HL-60/S4 (cell line): ENCODE measurements around the gene KMO.

ENCODE experiments used
- in situ Hi-C: fragments of 300-500 bp; cut with MboI; formaldehyde crosslinking; loops from 2 replicates; pipeline ENCODE4 v1.14.3; 2022; ENCODE audit warnings: low sequenced_read_pairs

KMO gene

DNA sequence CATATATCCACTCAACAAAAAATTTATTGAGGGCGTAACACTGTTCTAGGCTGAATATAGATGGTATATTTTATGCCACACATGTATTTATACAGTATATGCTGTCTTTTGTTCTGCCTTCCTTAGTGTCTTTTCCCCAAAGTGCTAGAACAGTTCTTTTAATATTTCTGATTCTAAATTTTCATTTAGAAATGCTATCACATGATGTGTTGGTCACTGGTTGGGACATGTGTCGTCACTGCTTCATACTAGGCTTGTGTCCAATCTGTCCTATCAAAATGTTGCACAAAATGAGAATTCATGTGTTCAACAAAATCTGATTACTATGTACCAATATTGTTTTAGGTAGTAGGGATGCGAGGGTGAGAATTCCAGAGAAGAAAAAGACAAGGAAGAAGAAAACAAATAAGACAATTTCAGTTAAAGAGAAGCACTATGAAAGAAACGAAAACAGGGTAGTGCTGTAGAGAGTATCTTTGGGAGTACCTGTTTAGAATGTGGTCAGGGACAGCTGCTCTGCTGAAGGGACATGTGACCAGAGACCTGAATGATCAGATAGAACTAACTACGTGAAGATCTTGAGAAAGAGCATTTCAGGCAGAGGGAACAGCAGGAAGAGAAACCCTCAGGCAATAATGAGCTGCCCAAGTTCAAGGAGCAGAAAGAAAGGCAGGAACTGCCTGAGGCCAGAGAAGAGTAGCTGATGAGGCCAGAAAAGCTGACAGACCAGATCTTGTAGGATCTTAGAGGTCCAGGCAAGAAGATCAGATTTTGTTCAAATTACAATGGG, 1.3 kb downstream of the KMO start:
- in situ Hi-C loops: loop anchor here (25.0 kb wide), 1 partner anchor 329 kb away; no protein-coding TSS in a partner anchor

DNA sequence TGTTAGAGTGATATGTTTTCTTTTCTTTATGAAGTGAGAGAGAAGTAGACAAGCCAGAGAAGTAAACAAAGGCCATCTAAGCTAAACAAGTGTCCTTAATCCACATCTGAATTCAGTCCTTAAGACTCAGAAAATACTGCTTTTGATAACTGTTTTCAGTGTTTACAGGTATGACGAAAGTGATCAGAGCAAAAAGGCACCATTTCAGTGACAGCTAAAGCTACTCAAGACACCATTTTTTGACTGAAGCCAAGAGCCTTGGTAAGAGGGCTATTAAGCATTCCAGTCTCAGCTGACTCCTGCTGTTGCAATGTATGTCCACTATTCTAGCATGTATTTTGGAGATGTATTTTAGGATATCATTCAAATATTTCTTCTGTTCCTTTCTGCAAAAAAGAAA, 4.1 kb downstream of the KMO start:
- in situ Hi-C loops: loop anchor here (25.0 kb wide), 1 partner anchor 326 kb away; no protein-coding TSS in a partner anchor

DNA sequence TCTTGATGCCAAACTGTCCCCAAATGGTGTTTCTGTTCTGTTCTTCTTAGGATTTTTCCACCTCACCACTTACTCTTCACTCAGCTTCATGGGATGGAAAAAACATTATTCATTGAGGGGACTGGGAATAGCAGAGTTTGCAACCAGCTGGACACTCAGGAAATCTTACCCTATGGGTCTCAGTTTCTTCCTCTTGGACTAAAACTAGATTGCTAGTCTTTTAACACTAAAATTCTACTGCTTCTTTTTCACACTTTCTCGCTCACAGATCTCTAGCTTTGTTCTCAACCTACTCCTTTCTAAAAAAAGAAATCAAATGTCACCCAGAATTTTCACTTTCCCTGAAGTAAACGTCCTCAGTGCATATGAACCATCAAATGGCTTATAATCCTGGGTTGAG, 4.8 kb downstream of the KMO start:
- in situ Hi-C loops: loop anchor here (25.0 kb wide), 1 partner anchor 325 kb away; no protein-coding TSS in a partner anchor

DNA sequence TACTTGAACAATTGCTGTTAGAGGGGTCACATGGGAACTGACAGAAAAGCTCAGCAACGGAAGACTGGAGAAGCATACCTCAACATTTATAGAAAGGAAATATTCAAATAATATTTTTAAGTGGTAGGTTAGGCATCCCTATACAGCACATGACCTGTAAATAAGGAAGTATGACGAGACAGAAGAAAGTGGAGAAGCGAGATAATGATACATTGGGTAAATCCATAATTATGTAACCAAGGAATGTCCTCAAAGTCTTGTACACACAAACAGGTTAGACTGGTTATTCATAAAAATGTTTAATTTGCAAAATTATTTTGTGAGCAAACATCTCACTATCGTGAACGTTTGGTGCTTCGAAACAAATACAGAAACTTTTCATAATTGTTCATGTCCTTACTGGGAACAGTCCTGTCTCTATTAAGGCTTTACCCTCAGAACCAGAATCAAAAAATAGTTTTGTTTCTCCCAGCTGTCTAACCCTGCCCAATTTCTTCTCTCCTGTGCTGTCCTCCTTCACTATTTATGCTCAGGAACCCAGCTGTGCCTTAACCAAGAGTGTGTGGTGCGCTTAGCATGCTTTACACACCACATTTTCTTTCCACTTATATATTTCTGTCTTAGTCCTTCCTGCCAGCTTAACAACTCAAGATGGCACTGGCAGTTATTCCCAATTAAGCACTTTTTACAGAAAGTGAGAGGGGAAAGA, 10.2 kb downstream of the KMO start:
- in situ Hi-C loops: loop anchor here (25.0 kb wide), 1 partner anchor 320 kb away; no protein-coding TSS in a partner anchor

DNA sequence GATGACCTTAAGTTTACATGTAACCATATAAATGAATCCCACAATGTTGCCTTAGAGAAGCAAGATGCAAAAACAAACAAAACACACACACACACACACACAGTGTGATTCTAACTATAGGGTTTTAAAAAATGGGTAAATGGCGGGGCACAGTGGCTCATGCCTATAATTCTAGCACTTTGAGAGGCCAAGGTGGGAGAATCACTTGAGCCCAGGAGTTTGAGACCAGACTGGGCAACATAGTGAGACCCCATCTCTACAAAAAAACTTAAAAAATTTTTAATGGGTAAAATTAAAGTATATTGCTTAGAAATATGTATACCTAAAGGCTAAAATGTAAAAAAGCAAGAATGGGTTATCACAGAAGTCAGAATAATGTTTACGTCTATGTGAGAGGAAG, 15.8 kb downstream of the KMO start:
- in situ Hi-C loops: loop anchor here (25.0 kb wide), 1 partner anchor 314 kb away; no protein-coding TSS in a partner anchor

DNA sequence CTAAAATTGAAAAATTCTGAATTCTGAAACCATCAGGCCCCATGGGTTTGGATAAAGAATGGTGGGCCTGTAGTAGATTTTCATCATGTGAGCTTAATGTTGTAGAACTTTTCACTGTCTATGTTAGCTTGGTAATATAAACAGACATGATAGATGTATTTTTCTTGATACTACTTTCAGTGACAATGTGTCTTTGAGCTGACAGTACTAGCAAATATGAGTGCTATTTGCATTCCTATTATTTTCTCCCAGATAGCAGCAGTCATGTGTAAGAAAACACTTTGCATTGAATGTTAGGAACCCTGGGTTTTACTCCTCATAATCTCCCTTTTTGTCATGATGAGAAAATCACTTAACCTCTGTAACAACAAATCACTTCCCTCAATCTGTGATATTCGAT, 18.1 kb downstream of the KMO start:
- in situ Hi-C loops: no loop called here

DNA sequence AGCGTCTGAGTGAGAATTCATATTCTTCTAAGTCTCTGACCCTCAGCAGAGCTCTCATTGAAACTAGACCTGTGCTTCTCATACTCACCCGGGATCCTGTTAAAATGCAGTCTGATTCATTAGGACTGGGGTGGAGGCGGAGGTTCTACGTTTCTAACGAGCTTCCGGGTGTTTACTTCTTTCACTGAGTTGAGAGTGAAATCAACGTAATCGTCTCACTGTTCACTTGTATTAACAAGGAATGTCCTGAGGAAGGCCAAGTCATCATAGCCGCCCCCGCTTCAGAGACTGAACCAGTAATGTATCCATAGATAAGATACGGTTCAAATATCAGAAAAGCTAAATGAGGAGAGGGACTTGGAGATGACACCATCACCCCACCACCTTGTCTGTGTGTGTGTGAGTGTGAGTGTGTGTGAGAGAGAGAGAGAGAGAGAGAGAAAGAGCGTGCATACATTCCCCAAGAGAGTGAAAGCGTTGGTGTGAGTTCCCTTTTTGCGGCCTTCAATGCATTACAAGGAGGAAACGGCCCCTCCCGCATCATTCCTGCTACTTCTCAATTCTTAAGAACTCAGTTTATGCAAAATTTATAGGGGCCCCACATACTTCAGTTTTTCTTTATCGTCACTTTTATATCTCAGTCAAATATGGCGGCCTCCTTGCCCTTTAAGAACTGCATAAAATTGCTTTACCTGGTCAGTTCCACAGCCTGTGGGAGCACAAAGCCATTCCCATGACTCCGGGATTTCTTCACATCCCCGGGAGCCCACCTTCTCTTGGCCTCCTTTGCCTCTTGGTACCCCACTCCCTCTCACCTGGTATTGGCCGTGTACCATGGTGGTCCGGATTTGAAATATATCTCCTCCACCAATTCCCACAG, 19.8 kb downstream of the KMO start:
- in situ Hi-C loops: no loop called here

DNA sequence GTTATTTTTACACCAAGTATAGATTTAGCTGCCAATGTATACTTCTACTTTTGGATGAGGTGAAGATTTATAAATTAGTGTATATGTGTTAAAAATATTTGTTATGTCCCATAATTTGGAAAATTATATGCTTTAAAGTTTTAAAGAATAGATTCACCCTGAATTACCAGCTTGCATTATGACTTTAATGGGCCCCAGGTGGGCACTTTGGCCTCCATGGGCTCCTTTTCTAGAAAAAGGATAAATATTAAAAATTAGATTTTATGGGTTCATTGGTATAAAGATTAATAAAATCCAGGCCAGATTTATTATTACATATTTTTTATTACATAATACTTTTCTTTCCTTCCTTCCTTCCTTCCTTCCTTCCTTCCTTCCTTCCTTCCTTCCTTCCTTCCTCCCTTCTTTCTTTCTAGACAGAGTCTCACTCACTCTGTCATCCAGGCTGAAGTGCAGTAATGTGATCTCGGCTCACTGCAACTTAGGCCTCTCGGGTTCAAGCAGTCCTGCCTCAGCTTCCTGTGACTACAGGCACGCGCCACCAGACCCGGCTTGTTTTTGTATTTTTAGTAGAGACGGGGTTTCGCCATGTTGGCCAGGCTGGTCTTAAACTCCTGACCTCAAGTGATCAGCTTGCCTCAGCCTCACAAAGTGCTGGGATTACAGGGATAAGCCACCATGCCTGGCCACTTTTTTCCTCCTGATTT, 21.9 kb downstream of the KMO start:
- in situ Hi-C loops: no loop called here

DNA sequence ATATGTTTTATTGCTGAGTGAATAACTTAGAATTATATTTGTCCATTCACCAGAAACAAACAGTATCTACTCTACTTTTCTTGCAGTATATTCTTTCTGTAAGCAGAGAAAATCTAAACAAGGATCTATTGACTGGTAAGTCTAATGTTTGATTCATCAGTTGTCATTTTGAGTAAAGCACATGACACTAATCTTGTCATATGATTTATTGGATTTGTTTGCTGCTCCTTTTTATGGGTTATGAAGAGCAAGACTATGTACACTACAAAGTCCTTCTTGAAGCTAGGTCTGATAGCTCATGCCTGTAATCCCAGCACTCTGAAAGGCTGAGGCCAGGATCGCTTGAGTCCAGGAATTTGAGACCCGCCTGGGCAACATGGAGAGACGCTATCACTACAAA, 23.3 kb downstream of the KMO start:
- in situ Hi-C loops: no loop called here

DNA sequence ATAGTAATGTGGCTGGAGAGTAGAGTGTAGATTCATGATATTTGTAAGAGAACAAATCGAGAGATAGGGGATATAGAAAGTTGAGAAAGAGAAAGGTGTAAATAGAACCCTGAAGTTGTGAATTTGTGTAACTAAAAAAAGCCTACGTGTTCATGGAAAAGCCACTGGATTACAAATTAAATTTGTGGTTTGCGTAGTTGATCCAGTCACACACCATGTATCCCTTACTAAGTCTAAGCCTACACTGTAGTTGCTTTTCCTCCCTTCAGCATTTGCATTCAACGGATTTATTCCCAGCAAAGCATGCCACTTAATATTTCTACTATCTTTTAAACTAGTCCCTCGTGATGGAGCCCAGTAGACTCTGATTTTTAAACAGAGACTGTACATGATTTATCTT, 24.9 kb downstream of the KMO start:
- in situ Hi-C loops: no loop called here

DNA sequence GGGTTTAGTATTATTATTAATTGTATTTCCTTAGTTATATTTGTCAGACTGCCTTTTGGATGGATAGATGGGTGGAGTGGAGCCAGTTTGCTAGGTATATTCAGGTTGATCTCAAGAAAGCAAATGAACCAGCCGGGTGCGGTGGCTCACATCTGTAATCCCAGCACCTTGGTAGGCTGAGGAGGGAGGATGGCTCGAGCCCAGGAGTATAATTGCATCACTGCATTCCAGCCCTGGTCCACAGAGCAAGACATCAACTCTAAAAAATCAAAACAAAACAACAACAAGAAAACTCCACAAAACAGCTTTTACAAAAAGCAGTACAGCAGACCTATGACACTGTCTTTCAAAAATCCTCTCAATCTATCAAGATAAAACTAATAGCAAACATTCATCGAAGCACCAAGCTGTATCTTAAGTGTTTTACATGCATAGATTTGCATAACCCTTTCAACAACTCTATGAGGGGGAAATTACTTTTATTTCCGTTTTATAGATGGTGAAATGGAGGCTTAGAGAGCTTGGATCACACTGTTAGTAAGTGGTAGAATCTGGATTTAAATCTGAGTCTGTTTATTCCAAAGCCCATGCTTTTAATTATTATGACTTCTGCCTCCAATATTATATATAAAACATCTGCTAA, 25.5 kb downstream of the KMO start:
- in situ Hi-C loops: no loop called here

DNA sequence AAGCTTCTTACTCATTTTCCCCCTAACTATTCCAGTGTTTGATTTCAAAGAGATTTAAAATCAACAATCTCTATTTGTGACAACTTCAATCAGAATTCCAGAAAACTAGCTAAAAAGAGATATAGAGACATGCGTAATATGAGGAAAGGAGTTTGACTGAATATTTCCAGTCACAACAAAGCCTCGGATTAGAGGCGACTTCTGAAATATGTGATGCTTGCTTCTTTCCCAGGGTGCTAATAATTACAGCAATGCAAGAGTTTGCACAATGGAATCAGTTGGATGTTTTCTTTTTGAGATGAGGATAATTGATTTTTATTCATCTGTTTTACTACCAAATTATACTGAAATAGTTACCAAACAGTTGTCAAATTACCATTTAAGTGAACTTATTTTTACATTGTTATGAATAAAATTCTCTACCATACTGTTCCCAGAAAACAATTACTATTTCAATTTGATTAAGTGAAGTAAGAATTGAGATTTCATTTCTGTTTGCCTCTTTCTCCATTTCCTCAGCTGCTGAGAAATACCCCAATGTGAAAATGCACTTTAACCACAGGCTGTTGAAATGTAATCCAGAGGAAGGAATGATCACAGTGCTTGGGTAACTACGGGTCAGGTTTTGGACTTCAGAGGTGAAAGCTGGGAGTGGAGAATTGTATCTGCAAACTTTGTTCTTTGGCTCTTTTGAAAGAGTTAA, 28.1 kb downstream of the KMO start:
- in situ Hi-C loops: no loop called here

DNA sequence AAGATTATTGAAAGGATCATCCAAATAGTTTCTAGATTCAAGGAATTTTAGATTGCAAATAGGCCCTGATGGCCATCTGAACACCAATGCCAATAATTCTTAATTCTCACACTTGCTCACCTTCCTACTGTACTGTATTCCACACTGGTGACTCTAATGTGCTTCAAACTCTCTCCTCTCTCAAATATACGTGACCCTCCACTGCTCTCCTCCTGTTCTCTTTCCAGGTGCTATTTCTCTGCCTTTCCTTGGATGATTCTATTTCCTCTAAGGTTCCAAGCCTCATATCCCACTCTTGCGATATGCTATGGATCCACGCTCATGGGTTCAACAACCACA, 28.6 kb downstream of the KMO start:
- in situ Hi-C loops: no loop called here

DNA sequence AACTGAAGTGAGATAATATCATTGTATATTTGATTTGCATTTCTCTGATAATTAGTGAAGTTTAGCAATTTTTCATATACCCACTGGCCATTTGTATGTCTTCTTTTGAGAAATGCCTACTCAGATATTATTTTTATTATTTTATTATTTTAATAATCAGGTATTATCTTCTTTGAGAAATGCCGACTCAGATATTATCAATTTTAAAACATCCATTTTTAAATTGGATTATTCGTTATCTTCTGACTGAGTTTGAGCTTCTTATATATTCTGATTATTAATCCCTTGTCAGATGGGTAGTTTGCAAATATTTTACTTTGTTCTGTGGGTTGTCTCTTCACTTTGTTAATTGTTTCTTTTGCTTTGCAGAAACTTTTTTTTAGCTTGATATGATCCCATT, 37.7 kb downstream of the KMO start:
- in situ Hi-C loops: no loop called here

DNA sequence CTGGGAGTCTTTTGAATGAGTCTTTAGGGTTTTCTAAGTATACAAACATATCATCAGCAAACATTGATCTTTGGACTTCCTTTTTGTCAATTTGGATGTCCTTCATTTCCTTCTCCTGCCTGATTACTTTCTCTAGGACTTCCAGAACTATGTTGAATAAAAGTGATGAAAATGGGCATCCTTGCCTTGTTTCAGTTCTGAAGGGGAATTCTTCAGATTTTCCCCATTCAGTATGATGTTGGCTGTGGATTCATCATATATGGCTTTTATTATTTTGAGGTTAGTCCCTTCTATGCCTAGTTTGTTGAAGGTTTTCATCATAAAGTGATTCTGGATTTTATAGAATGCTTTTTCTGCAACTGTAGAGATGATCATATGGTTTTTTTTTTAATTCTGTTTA, 42.0 kb downstream of the KMO start:
- in situ Hi-C loops: no loop called here

DNA sequence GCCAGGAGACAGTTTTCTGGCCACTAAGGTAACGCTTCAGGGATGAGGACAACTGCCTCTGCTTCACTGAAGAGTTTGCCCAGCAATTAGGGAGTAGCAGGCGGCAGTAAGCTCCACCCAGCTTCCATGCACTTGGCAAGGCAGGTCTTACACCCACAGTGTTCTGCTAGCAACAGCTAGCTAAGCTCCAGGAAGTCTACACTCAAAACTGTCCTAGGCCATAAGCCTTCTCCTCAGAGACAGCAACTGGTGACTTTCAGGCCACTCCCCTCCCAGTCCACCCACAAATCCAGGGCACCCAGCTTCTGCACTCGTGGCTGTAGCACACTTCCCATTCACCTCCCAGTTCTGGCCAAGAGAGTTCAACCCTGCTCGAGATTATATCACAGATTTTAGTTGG, 47.3 kb downstream of the KMO start:
- in situ Hi-C loops: no loop called here

DNA sequence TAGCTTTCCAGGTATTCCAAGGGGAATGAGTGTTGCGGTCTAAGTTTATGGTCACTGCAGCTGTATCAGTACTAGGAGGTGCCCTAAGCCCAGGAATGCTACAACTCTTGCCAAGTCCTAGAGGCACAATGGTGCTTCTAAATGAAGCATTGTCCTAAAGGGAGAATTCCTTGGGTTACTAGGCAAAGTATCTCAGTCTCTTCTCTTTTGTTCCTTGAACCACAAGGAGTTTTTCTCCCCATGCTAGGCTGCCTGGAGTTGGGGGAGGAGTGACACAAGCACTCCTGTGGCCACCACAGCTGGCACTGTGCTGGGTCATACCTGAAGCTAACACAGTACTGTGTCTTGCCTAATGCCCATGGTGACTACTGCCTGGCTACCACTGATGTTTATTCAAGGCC, 50.7 kb downstream of the KMO start:
- in situ Hi-C loops: no loop called here

DNA sequence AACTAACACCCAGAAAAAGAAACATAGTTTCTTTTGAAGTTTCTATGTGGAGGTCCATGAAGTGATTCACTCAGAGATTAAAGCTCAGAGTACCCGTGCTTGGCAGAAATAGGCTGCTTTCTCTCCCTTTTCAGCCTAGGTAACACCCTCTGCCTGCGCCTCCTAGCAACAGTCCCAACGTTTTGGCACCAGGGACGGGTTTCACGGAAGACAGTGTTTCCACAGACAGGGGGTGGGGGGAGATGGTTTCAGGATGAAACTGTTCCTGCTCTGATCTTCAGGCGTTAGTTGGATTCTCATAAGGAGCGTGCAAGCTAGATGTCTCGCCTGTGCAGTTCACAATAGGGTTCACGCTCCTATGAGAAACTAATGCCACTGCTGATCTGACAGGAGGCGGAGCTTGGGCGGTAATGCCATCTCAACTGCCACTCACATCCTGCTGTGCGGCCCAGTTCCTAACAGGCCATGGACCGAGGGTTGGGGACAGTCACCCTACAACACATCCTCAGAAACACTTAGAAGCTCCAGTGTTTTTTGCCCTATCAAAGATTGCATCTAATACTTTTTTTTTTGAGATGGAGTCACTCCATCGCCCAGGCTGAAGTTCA, 54.8 kb downstream of the KMO start:
- in situ Hi-C loops: no loop called here

DNA sequence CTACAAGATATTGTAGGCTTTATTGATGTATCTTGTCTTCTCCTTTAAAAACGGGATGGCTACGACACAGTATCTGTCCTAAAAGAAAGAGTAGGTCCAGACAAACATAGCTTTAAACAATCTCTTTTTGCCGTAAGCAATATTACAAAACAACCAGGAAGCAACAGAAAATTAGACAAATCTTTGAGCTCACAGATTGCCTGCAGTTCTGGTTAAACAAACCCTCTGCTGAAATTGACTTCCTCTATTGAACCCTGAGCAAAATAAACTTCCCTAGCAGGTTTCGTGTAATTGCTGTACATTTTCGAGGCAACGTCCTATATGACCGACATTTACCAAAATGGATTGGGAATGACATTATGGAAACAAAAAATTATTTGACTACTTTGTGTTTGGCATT, 57.3 kb downstream of the KMO start:
- in situ Hi-C loops: no loop called here
